Measurements from ENCODE around the gene PROKR1. TPM values are rescaled to one million over a fixed set of nuclear protein-coding genes. Genes with fewer than 3 reads are reported as not detected.

The PROKR1 gene
- total RNA-seq, 4 donors from 2014 or later: 0.27 TPM; not detected in 3

DNA sequence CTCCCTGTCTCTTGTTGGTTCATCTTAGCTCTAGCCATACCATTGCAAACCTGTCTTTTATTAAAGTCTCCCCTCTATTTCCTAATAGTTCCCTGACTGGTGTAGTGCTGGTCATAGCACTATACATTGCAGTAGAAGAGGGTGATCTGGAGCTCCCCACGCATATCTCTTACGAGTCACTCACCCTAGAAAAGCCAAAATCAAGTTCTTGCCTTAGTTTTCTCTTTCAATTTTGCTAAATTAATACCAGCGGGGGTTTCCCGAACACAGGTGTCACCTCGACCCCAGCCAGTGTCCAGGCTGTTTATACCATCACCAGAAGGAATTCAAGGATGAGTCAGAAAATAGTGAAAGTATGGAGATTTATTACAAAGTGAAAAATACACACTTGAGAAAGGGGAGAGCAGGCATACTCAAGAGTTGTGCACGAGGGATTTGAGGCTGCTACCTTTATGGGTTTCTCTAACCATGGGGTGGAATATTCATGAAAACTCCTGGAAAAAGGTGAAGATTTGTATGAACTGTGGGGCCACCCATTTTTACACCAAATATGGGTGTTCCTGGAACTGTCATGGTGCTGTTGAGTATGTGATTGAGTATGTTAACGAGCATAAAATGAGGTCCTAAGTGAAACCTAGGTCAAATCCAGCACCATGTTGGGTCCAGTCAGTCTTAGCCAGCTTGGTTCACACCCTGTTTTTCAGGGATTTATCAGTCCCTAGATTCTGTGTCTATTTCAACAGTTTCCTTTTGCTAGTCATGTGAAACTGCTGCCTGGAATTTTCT lies 20.2 kb downstream of the PROKR1 start:
- Histone ChIP-seq H3K27me3 (no peaks in the 10 kb centered on the region), H3K27ac (no peak overlapping the region), H3K4me1 (no peaks in the 10 kb centered on the region), H3K4me3 (no peak overlapping the region), H3K9me3 (no peaks in the 10 kb centered on the region), H3K36me3 (no peaks in the 10 kb centered on the region)
- DNase-seq: no peak
- no peak for TF ChIP-seq POLR2A (IDR thresholded peaks at IDR 0.05)
- TF ChIP-seq, protein P1, sequence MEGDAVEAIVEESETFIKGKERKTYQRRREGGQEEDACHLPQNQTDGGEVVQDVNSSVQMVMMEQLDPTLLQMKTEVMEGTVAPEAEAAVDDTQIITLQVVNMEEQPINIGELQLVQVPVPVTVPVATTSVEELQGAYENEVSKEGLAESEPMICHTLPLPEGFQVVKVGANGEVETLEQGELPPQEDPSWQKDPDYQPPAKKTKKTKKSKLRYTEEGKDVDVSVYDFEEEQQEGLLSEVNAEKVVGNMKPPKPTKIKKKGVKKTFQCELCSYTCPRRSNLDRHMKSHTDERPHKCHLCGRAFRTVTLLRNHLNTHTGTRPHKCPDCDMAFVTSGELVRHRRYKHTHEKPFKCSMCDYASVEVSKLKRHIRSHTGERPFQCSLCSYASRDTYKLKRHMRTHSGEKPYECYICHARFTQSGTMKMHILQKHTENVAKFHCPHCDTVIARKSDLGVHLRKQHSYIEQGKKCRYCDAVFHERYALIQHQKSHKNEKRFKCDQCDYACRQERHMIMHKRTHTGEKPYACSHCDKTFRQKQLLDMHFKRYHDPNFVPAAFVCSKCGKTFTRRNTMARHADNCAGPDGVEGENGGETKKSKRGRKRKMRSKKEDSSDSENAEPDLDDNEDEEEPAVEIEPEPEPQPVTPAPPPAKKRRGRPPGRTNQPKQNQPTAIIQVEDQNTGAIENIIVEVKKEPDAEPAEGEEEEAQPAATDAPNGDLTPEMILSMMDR (IDR thresholded peaks at IDR 0.05): no peak
- intact Hi-C loops (cut with DNase I; ENCODE audit: low total_unique reads): no loop called here

DNA sequence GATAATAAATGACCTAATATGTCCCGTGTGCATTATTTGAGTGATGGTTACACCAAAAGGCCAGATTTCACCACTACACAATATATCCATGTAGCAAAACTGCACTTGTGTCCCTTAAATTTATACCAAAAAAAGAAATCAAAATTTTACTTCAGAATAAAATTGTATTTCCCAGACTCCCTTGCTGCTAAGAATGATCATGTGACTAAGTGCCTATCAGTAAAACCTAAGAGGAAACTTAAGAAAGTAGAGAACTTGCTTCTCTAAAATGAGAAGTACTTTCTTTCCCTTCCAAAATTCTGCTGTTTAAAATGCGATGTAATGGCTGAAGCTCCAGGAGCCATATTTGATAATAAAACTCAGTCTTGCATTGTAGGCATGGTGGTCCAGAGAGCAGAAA lies 24.0 kb downstream of the PROKR1 start:
- Histone ChIP-seq H3K4me3 (no peak overlapping the region), H3K36me3 (no peaks in the 10 kb centered on the region), H3K9me3 (no peaks in the 10 kb centered on the region), H3K27ac (no peak overlapping the region), H3K27me3 (no peaks in the 10 kb centered on the region), H3K4me1 (no peaks in the 10 kb centered on the region)
- DNase-seq: no peak
- no peak for TF ChIP-seq POLR2A (IDR thresholded peaks at IDR 0.05)
- TF ChIP-seq, protein P1 (IDR thresholded peaks at IDR 0.05): no peak
- intact Hi-C loops (cut with DNase I; ENCODE audit: low total_unique reads): no loop called here

DNA sequence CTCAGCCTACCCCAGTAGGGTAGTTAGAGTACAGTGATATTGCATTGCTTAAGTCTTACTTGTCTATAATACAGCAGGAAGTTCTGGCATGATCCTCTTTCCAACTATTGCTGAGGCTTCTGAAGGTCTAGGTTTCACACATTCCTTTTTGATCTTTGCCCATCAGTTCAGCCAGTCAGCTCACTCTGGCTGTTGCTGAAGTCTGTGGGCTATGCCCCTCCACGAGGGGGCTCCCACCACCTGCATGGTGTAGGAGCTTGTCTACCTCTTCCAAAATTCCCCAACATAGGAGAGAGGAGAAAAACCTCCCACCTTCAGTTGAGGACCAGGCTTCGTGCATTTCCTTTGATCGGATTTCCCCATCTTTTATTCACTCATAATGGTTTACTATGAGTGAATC lies 26.3 kb downstream of the PROKR1 start:
- TF ChIP-seq, protein P1 (IDR thresholded peaks at IDR 0.05): no peak
- TF ChIP-seq POLR2A (IDR thresholded peaks at IDR 0.05): no peak
- intact Hi-C loops (cut with DNase I; ENCODE audit: low total_unique reads): no loop called here
- DNase-seq: no peak
- Histone ChIP-seq H3K27me3 (no peaks in the 10 kb centered on the region), H3K9me3 (no peaks in the 10 kb centered on the region), H3K4me3 (no peak overlapping the region), H3K4me1 (no peaks in the 10 kb centered on the region), H3K27ac (no peak overlapping the region), H3K36me3 (no peaks in the 10 kb centered on the region)

DNA sequence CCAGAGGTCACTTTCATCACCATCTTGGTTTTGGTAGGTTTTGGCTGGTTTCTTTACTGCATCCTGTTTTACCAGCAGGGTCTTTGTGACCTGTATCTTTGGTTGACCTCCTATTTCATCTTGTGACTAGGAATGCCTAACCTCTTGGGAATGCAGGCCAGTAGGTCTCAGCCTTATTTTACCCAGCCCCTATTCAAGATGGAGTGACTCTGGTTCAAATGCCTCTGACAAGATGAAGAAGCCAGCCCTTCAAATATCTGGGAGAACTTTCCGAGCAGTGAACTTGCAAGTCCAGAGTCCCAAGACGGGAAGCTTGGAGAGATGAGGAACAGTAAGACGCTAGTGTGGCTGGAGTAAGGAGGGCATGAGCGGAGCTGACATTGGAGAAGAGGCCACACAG lies 28.6 kb downstream of the PROKR1 start:
- no peaks in the 10 kb centered on the region for H3K27me3 ChIP-seq
- TF ChIP-seq, protein P1 (IDR thresholded peaks at IDR 0.05): no peak
- TF ChIP-seq POLR2A (IDR thresholded peaks at IDR 0.05): no peak
- no peaks in the 10 kb centered on the region for H3K4me1 ChIP-seq
- H3K9me3 ChIP-seq: no peaks in the 10 kb centered on the region
- no peak overlapping the region for H3K4me3 ChIP-seq
- no peak for DNase-seq
- H3K27ac ChIP-seq: no peak overlapping the region
- intact Hi-C loops (cut with DNase I; ENCODE audit: low total_unique reads): no loop called here
- no peaks in the 10 kb centered on the region for H3K36me3 ChIP-seq

DNA sequence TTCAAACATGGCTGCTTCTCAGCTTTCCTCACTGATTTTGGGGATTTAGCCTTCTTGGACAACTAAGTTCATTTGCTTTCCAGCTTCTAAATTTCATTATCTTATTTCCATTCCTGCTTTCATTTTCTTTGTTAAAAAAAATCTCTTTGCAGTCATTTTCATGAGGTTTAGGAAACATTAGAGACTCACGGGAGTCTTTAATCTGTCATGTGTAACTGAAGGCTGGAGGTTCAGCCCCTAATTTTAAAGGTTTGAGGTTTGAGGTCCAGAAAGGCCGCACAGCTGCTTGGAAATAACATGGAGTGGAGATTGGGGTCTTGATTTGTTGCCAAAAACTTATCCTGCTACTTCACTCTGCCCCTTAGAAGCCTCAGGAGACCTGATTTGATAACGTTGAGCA lies 30.3 kb downstream of the PROKR1 start:
- H3K4me1 ChIP-seq: no peaks in the 10 kb centered on the region
- intact Hi-C loops (cut with DNase I; ENCODE audit: low total_unique reads): no loop called here
- TF ChIP-seq, protein P1 (IDR thresholded peaks at IDR 0.05): no peak
- TF ChIP-seq POLR2A (IDR thresholded peaks at IDR 0.05): no peak
- no peak overlapping the region for H3K4me3 ChIP-seq
- no peak for DNase-seq
- H3K36me3 ChIP-seq: no peaks in the 10 kb centered on the region
- H3K27me3 ChIP-seq: no peaks in the 10 kb centered on the region
- no peaks in the 10 kb centered on the region for H3K9me3 ChIP-seq
- no peak overlapping the region for H3K27ac ChIP-seq
